GM19239 (cell line): ENCODE results near the gene LTBP2.

Experiments
- DNase-seq: peaks from one replicate; pipeline ENCODE4 v3.0.0; 2011; ENCODE audit warnings: low spot score; ENCODE audit not compliant: insufficient read length
- FAIRE-seq: peaks from 2 replicates; lab custom pipeline; 2011; peaks lifted over from hg19 to GRCh38; lab: Jason Lieb, UNC

LTBP2 gene

DNA sequence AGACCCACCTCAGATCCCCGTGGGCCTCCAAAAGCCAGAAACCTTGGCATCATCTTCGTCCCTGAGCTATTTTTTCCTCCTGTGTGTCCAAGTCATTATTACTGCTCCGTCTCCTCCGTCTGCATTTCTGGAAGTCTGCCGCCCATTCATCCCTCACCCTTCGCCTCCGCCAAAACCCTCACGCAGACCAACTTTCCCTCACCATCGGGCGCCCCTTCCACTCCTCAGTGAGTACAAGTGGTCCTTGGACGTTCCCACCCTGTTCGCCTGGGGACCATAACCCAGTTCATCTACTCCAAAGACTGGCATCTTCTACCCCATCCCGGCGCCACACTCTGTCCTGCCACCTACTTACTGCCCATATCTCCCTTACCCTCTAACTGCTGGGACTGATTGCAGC lies 3.7 kb upstream of the LTBP2 start:
- DNase-seq (no peak), FAIRE-seq (no peak)

DNA sequence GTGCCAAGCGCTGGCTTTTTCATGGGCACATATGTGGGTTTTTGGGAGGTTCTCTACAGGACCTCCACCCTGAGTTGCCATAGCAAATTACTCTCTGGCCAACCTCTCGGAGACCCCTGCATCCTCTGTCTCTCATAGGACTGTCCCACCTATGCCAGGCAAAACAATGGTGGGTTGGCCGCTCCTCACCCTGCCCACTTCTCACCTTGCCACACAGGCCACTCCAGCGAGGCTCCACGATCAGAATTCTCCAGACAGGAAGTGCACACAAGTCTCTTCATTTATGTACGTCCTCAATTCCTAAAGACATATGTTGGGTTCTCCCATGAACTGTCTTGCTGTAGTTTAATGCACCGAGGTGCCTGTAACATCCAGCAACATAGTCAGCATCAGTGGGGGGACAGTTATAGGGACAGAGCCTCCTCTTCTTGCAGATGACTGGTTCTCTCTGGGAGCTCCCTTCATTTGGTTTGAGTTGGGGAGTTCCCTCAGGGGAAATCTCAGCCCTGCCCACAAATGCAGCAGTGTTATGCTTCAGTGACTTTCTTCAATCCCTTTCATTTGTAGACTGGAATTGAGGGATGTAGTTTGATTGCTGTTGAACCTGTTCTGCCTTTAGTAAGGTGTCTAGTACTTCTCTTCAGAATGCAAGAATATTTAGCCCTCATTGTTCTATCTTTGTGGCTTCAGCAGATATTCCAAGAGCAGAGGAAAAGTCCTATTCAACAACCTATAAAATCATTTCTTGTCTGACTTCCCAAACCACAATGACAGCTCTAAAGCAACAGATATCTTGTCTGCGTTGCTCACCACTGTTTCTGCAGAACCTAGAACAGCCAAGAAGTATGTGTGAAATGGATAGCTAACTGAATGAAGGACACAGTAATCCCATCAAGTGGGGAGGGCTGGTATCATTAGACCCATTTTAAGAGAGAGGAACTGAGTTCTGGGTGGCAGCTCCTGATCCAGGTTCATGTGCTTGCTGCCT lies 2.8 kb upstream of the LTBP2 start:
- DNase-seq: no peak
- FAIRE-seq: no peak

DNA sequence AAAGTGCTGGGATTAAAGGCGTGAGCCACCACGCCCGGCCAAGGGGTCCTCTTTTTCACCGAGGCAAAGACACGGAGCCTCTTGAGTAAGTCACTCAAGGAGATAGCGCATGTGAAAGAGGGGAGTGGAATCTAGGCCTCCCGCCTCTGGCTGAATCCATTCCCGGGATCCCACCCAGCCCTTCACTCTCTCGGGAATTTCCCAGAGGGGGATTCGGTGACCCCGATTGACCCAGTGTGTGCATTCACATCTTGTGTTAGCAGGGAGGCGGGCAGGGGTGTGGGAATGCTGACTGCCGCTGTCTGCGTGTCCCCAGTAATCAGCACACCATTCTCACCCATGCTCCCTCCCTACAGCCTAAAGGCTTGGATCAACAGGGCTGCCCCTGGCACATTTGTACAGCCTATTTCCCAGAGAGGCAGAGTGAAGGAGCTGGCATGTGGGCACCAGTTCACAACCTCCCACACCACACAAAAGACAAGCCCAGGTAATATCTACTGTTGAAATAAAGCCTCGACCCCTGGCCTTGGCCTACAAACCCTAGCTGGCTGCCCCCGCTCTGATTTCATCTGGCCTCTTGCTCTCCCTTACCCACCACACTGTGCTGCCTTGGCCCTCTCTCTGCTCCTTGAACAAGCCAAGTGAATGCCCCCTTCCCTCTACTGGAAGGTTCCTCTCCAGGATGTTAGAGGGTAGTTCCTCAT lies 1.3 kb upstream of the LTBP2 start:
- no peak for FAIRE-seq

DNA sequence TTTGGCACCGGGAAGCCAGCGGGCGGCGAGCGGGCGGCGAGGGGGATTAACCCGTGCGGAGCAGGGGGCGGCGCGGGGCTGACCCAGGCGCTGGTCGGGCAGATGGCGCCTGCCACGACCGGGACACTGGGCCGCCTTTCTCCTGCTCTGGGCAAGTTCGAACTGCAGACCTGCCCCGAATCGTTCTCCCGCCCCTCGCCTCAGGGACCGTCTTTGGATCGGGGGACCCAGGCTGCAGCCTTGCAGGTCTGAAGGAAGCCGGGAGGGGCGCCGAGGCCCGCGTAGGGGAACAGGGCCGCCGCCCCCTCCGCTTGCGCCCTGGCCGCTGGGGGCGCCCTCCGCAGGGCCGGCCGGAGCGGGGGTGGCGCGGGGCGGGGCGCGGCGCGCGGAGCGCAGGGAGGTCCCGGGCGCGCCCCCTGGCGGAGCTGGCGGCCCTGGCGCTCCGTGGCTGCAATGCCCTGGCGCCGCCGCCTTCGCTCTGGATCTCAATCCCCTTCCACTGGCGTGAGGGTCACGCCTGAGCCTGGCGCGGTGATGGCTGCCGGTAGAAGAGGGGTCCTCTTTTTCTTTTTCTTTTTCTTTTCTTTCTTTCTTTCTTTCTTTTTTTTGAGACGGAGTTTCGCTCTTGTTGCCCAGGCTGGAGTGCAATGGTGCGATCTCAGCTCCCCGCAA lies 449 bp upstream of the LTBP2 start:
- DNase-seq (peak; percentile 71), FAIRE-seq (peak; percentile 63)

More for the DNA sequence above, 1.3 kb upstream of the LTBP2 start:
- no peak for DNase-seq

DNA sequence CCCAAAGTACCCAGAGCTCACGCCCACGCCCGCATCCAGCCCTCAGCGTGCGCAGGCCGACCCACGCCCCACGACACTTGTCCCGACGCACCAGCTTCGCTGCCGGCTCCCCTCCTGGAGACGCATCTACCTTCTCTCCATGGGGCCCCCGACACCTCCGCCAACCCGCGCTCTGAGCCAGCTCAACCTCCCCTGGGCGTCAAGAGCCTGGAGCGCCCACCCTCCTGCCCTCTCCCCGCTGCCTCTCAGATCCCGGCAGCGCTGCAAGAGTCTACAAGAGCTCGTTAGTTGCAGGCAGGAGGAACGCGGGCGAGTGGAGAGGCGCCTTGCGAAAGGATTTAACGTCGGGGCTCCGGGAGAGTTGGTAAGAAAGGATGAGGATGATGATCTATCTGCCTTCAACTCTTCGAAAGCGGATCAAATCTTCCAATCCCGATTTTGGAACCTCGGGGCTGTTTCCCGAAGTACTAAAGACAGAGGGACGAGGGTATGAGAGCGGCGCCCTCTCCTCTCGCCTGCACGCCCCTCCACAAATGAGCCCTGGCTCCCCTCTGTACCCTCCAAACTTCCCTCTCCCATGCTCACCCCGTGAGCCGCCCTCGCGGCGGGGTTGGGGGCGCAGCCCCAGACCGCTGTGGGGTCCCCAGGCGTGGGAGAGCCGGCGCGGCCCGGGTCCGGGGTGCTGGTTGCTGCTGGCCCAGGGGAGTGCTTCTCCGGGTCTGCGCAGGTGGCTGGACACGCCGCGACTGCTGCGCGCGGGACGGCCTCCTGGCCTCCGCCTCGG lies 979 bp downstream of the LTBP2 start:
- FAIRE-seq (no peak), DNase-seq (no peak)

DNA sequence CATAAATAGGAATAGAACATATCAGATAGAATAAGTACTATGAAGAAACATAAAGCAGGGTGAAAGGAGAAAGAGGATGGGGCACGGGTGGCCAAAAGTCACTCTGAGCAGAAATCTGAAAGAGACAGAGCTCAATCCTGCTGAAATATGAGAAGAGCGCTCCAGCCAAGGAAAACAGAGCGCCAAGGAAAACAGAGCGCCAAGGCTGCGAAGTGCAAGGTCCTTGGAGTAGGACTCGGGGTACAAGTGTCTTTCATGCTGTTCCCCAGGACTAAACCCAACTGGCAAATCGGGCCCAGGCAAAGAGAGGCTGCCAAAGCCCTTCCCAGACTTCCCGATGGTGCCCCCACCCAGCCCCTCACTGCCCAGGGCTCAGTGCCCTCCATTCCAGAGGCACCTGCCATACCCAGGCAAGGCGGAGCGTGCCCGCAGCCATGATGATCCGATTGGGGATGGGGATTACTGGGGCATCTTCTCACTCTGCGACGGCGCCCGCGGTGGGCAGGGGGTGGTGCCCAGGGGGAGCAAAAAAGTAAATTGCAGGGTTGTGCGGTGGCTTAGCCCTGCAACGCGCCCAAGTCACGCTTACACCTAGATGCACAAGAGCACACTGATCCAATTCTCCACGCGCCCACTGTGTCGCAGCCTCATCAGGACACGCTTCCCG lies 1.7 kb downstream of the LTBP2 start:
- DNase-seq (no peak), FAIRE-seq (no peak)

DNA sequence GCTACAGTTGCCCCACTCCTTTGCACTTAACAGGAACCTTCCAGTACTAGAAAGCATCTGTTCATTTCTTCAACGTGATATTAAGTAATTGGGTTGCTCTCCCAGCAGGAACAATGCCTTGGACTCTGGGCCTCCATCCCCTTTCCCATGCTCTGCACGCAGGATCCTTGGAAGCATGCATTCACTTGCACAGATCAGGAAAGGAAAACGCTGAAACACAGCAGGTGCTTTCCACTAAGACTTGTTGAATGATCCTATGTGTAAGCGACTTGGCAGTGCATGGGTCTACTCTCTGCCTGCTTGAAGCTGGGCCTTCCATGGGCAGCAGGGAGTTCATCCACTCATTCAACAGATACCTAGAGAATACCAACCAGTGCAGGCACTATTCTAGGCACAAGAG lies 2.3 kb downstream of the LTBP2 start:
- DNase-seq (no peak), FAIRE-seq (no peak)

DNA sequence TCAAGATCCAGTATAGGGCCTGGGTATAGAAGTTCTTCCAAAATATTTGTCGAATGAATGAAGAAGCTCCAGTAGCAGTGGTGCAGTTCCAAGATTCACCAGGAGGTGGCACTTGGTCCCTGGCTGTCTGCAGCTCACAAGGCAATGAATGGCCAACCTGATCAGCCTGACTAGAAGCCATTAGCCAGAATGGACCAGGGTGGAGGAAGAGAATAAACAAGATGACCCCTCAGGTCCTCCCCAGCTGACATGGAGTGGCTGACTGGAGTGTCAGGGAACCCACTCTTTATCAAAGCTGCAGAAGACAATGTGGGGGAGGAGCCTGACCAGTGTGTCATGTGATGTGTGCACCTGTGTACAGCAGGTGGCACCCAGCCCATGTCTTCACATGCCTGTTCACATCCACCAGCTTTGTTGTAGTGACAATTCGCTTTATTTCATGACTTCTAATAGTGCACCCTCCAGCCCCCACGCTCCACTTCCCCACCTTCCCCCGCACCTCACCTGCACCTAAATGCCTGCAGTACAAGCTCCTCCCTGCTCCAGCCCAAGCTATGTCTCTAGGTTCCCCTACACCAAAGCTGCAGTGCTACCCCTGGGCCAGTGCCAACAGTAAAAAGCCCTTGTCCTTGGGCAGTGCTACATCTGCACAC lies 3.0 kb downstream of the LTBP2 start:
- peak; percentile 77 for DNase-seq
- peak; percentile 98 for FAIRE-seq

DNA sequence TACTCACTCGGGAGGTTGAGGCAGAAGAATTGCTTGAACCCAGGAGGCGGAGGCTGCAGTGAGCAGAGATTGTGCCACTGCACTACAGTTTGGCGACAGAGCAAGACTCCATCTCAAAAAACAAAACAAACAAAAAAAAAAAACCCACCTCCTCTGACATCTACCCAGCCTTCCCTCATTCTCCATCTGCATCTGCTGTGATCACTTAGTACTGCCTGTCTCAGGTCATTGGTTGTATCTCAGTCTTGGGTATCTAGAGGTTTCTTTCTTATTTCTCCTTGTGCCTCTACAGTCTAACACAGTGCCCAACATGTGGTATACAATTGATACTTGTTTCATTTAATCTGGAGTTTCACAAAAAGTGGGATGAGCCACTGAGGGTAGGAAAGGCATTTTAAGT lies 5.3 kb downstream of the LTBP2 start:
- DNase-seq: no peak
- no peak for FAIRE-seq

DNA sequence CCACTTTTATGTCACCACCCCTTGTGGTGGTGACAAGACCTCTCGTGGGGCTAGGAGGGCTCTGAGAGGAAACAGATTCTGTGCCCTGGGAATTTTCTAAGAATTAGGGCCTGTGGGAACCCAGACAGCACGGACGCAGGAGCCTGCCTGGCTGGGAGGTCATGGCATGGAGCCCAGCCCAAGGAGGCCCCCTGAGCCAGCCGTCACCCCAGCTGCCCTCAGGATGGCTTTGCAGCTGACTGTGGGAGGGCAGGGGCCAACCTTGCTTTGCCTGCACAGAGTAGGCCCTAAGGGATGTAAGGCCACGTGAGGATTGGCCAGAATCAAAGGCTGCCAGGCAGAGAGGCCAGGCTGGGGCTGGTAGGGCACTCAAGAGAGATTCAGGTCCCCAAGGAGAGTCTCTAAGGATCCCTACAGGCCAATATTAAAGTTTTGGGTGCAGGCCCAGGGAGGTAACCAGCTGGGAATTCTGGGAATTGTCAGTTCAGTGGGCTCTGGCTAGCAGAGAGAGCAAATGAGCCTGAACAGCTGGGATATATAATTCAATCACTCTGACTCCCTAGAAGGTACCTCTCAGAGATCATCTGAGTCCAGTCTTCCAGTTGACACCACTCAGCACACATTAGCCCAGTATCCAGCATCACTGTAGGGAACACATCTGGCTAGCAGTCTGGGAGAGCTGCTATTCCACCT lies 6.4 kb downstream of the LTBP2 start:
- no peak for FAIRE-seq
- no peak for DNase-seq

DNA sequence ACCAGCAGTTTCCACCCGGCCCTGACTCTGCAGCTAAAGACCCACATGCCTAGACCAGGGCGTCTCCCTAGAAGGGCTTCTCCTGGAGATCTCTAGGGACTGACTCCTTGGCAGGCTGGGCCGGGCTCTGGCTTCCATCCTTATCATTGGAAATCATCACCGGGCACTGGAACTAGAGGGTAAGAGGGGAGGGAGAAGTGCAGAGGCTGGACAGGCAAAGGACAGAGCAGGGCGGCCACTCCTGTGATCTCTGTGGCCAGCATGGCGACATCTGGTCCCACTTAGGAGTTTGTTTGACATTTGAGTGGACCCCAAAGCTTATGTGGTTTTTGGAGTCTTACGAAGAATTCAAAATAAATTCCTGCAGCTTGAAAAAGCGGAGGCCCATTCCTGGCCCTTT lies 7.1 kb downstream of the LTBP2 start:
- DNase-seq (no peak), FAIRE-seq (no peak)

DNA sequence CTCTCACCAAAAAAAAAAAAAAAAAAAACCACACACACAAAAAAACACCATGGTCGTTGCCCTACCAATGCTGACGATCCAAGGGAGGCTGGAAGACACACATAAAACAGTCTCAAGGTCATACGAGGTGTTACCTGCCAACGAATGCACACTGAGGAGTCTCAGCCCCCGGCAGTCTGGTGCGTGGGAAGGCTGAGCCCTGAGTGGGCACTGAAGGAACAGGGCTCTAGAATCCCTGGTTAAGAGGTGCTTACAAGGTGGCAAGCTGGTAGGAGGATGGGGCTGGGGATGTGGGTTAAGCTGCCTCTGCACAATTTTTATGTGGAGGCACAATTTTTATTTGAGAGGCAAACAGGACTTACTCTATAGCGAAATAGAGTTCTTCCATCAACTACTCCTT lies 7.9 kb downstream of the LTBP2 start:
- no peak for FAIRE-seq
- DNase-seq: no peak

DNA sequence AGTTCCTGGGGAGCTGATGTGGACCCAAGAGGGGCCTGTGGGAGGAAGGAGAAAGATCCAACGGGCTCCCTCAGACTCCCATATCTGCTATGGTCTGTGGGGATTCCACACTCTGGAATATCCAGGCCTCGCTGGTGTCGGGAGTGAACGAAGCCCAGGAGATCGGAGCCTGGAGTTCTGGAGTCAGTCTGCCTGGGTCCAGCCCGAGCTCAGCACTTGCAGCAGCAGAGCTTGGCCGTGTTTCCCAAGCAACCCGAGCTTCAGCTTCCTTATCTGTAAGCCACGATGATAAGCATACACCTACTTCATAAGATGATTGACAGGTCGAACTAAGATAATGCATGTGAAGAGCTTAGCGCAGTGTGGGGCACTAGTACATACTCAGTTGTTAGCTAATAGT lies 10.1 kb downstream of the LTBP2 start:
- DNase-seq (no peak), FAIRE-seq (no peak)

DNA sequence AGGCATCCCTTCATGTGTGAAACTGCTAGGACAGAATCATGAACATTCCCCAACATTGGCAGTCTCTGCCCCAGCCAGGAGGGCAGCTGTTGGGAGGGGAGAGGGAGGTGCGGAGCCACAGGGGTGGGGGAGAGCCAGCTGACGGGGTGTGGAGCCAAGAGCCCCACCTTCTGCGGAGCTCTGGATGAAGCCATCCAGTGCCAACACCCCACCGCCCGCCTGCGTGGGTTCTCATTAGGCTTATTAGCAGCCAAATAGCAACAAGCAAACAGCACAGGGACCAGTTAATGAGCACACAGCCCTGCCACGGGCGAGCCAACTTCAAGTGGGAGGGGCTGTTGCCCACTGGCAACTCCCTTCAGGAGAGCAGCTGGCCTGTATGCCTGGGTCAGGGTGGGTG lies 12.1 kb downstream of the LTBP2 start:
- DNase-seq: no peak
- no peak for FAIRE-seq

DNA sequence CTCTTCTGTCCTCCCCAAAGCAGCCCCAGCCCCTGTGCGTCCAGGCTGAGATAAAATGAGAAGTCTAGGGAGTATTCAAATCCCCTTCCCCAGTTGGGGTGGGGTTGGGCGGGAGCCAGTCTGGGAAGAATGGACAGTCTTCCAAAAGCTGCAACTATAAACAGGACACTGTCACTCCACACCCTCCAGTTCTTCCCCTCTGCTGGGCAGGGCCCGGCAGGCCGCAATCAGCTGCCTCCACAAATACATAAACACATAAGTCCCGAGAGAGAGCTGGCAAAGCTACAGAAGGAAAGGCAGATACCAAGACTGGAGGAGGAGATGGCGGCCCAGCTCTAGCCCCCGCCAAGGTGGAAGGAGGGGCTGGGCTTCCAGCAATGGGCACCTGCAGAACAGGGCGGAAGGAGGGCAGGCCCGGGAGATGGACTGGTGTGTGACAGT lies 12.7 kb downstream of the LTBP2 start:
- DNase-seq: no peak

DNA sequence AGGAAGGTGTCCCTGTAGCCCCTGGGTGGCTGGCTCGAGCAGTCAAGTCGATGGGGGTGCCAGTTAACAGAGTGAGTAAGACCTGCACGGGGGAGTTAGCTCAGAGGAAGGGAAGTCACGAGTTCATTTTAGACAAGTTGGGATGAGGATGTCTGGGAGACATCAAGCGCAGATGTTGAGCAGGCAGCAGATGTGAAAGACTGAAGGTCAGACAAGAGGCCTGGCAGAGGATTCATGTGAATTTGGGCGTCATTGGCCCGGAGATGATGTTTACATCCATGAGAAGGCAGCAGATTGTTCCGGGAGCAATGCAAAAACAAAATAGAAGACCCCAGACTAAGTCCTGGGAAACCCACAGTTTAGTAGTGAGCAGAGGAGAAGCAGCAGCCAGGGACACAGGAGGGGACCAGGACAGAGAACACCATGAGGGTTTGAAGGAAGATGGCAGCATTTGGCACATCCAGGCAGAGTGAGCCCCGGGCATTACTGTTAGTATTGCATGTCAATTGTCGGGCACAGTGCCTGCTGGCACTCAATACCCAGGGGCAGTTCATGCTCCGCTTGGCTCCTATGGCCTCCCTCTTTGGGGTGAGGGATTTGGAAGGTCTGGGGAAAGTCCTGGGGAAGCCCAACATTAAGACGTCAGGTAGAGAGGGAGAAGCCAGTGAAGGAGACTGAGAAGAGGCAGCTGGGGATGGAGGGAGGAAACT lies 15.1 kb downstream of the LTBP2 start:
- no peak for DNase-seq
- no peak for FAIRE-seq

More for the DNA sequence above, 12.7 kb downstream of the LTBP2 start:
- no peak for FAIRE-seq

DNA sequence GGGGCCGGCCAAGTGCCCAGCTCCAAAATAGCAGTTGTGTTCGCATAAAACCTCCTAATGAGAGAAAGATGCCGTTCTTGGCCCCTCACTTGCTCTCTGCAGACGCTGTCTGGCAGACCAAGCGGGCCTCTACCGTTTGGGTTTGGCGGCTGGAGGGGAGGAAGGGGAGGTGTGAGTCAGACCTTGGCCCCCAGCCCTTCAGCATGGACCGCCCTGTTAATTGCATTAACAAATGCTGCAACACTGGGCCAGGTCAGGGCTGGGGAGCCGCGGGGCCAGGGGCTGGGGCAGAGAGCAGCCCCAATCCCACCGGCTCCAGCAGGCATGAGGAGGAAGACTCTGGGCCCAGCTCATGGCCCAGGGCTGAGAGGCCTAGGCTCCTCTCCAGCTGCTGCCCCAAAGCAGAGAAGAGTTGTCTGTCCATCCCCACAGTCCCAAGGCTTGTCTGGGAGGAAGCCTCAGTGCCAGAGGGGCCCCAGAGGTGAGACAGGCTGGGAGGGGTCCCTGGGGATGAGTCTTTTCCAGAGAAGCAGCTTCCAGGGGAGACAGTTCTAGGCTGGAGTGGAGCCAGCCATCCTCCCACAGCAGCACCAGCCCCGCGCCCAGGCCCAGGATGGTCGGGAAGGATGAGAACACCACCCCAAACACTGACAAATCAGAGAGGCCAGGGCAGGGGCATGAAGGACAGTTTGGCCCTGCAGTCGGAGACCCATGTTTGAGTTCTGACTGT lies 16.9 kb downstream of the LTBP2 start:
- DNase-seq: no peak
- no peak for FAIRE-seq
